GM18526 (cell line): Measurements from ENCODE around the gene LHX2.

Source experiments
- POLR2A ChIP-seq: IDR thresholded peaks from 3 replicates; pipeline ENCODE4 v1.6.1; 2011; ENCODE audit not compliant: insufficient read length; ENCODE audit errors: extremely low read depth

LHX2 gene, protein sequence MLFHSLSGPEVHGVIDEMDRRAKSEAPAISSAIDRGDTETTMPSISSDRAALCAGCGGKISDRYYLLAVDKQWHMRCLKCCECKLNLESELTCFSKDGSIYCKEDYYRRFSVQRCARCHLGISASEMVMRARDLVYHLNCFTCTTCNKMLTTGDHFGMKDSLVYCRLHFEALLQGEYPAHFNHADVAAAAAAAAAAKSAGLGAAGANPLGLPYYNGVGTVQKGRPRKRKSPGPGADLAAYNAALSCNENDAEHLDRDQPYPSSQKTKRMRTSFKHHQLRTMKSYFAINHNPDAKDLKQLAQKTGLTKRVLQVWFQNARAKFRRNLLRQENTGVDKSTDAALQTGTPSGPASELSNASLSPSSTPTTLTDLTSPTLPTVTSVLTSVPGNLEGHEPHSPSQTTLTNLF

DNA sequence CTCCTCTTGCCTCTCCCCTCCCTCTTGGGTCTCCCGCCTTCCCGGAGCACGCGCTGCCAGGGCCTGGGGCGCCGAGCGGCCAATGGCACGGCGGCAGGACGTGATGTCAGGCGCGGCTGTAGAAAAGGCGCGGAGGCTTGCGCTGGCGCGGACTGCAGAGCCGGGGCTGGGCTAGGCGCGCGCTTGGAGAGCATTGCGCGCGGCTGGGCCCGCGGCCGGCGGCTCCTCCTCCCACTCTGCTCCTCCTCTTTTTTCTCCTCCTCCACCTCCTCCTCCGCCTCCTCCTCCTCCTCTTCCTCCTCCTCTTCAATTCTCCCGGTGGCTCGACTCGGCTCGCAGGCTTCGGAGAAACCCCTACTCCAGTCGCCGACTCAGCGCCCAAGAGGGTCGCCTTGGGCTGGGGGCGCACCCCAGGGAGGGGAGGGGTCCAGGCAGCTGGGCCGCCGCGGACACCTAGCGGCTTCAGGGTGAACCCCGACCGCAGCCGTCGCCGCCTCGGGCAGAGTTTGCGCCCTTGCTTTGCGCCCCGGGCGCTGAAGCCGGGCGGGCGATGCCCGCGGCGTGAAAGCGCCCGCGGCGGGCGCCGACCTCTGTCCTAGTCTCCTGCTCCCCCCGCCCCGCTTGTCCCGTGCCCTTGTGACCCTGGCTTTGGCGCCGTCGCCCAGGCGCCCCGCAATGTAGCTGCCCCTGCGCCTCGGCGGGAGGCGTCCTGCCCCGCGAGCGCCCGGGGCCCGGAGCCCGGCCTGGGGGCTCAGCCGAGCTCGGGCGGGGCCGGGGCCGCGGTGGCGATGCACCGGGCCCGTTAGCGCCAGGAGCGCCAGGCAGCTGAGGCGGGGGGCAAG is at the start of gene LHX2:
TSS of gene LHX2 (plus strand) at position 309 of the 842 bp plus-strand sequence. CDS start 581 bp downstream, outside the sequence.
- TF ChIP-seq POLR2A = no peak

DNA sequence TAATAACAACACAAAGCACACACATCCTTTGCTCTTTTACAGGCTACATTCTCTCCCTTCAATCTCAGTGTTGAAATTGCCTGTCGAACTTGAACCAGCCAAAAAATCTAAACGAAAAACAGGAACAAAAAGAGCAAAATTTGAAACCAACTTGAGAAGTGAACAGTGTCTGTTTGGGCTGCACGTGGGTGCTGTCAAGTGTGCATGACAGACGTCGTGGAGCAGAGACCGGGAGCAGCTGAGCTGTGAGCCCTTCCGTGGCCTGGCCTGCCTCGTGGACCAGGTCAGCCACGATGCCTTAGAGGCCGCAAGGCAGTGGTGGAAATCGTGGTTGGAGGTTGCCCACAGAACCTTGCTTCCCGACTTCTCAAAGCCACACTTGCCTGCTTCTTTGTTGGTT is 46.8 kb upstream of the LHX2 start:
- TF ChIP-seq POLR2A = no peak

DNA sequence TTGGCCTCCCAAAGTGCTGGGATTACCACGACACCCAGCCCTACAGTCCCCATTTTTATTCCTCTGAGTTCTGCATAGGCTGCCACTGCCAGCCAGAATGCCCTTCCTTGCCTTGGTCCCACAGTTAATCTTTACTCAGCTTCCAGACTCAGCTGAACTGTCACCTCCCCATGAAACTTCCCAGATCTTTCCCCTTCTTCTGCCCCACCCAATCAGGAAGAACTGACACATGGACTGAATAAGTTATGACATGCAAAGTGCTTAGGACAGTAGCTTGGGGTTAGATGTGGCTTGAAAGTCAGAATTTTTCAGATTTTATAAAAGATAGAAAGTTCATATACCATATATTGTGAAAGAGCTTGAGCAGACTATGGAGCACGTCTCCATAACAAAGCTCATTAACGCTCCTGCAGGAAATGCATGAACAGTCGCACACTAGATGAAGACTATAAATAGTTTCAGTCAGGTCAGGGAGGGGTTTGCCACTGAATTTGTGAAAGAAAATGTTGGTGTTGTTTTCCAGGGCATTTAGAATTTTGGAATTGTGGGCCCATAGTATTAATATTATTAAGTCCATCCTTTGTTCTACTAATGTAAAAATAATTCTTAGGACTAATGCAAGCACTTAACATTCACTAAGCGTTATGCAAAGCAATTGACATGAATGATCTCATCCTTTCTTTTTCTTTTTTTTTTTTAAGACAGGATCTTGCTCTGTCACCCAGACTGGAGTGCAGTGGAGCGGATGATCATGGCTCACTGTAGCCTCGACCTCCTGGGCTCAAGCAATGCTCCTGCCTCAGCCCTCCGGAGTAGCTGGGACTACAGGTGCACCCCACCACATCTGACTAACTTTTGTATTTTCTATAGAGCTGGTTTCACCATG is 45.5 kb upstream of the LHX2 start:
- no peak for TF ChIP-seq POLR2A

DNA sequence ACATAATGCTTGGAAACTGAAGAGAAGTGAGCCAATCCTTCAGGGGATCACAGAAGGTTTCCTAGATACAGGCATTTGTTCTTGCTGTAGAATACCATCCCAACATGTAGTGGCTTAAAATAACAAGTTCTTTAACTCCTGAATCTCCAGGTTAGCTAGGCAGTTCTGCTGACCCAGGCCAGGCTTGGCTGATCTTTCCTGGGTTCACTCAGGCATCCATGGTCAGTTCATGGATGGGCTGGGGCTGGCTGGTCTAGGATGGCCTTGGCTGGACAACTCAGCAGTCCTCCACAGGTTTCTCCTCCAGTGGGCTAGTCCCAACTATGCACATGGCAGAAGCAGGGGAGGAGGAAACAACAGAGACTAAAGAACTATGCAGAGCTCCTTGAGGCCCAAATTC is 44.2 kb upstream of the LHX2 start:
- no peak for TF ChIP-seq POLR2A

DNA sequence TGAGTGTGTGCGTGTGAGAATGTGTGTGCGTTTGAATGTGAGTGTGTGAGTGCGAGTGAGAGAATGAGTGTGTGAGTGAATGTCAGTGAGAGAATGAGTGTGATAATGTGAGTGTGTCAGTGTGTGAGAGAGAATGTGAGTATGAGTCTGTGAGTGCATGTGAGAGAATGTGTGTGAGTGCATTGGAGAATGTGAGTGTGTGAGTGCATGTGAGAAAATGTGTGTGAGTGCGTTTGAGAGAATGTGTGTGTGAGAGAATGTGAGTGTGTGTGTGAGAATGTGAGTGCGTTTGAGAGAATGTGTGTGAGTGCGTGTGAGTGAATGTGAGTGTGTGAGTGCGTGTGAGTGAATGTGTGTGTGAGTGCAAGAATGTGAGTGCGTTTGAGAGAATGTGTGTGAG is 39.0 kb upstream of the LHX2 start:
- TF ChIP-seq POLR2A = no peak

DNA sequence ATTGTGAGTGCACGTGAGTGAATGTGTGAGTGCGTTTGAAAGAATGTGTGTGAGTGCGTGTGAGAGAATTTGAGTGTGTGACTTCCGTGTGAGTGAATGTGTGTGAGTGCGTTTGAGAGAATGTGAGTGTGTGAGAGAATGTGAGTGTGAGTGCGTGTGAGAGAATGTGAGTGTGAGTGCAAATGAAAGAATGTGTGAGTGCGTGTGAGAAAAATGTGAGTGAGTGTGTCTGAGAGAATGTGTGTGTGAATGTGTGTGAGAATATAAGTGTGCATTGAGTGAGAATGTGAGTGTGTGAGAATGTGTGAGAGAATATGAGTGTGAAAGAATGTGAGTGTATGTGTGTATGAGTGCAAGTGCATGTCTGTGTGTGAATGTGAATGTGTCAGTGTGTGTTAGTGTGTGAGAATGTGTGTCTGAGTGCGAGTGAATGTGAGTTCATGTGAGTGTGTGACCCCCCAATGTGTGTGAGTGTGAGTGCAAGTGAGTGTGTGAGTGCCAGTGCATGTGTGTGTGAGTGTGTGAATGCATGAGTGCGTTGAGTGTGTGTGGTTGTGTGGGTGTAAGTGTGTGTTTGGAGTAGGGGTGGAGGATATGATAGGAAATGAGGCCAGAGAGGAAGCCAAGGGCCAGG is 37.9 kb upstream of the LHX2 start:
- TF ChIP-seq POLR2A = no peak

DNA sequence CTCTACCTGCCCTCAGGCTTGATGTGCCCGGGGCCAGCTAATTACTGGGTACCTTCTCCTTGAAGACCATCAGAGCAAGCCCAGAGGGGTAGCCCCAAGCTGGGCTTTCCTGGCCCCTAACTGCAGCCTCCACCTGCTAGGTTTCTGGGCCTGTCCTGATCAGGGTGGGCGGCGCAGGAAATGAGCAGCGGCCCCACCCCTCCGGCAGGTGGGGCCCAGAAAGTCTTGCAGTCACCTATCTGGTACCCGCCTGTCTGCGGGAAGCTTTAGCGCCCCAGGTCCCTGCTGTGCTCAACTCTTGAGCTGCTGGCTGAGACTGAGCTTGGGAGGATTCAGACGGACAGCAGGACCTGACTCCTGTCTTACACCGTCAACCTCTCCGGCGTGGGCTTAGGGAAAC is 37.1 kb upstream of the LHX2 start:
- TF ChIP-seq POLR2A = no peak

DNA sequence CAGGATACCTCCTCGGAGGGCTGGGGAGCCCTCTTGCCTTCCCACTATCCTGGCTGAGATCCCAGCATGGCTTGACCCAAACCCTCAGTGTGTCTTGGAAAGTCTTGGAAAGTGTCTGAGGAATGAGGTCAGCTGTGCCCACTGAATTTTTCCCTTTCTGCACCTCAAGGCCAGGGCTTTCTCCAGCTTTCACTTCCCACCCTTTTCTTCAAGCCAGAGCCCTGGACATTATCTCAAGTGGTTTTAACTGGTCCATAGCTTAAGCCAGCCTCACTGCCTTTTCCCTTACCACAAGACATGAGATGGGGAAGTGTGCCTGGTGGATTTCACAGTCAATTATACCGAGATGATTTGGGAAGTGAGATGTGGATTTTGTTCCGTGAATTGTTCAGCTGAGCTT is 35.7 kb upstream of the LHX2 start:
- TF ChIP-seq POLR2A = no peak

DNA sequence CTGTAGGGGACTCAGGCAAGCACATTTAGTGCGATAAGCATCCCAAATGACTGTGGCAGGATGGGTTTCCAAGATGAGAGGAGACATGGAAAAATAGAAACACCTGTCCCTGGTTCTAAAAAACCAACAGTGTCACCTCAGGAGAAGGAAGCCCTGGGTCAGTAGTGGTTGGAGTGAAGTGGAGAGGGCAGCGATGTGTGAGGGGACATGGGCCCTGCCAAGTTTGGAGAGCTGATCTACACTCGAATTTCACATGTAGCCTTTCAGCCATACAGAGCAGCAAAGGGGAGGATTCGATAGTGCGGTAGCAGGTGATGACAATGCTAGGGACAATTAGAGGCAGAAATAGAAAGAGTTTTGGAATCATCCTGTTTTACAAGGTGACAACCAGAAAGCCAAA is 32.6 kb upstream of the LHX2 start:
- no peak for TF ChIP-seq POLR2A

DNA sequence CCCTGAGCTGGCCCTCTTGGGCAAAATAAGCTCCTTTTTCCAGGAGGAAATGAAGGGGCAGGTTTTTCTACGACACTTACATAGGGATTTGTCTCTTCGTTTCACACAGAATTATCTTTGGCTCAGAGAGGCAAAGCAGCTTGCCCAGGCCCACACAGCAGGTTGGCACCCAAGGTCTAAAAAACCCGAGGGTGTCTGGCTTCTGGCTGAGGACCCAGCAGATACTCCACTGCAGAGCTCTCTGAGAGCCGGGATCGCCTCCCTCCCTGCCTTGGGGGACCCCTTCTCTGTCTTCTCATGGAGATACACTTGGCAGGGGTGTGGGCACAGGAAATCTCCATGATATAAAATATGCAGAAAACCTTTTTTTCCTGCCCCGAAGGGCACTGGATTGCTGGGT is 29.0 kb upstream of the LHX2 start:
- TF ChIP-seq POLR2A = no peak

DNA sequence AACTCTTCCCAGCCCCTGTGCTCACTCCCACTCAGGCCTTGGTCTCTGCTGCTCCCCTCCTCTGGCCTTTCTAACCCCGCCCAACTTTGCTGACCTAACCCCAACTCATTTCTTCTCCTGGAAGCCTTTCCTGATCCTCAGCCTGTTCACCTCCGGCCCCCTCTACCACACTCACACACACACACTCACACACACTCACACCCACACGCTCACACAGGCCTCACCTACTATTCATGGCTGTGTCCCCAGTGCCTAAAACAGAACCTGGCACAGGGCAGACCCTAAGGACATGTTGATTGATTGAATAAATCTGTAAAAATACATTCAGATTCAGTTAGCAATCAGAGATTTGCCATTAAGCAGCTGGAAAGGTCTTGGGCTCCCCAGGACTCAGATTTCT is 28.5 kb upstream of the LHX2 start:
- TF ChIP-seq POLR2A = no peak

DNA sequence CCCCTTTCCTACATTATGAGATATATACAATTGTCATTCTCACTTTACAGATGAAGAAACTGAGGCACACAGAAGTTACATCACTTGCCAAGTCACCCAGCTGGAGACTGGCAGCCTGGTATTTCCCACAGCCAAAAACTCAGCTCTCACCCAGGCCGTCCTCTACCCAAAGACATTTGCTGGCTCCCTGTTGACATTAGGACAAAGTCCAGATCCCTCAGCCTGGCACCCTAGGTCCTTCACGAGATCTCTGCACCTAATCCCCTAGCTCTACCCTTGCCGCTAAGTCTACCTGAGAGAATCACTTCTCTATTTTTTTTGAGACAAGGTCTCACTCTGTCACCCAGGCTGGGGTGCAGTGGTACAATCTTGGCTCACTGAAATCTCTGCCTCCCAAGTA is 26.8 kb upstream of the LHX2 start:
- TF ChIP-seq POLR2A = no peak

DNA sequence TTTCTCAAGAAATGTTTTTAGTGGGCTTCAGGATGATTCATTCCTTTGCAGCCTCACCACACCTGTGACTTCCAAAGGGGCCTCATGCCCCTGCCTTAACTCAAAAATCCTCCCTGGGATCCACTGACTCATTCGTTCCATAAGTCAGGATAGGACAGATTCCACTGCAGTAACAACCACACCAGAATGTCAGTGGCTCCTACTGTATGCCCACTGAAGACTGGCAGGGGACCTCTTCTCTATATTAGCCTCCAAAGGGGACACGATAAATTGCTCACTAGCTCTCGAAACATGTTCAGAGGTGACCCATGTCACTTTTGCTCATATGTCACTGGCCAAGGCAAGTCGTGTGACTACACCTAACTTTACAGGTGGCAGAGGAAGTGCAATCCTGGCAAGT is 25.7 kb upstream of the LHX2 start:
- no peak for TF ChIP-seq POLR2A

DNA sequence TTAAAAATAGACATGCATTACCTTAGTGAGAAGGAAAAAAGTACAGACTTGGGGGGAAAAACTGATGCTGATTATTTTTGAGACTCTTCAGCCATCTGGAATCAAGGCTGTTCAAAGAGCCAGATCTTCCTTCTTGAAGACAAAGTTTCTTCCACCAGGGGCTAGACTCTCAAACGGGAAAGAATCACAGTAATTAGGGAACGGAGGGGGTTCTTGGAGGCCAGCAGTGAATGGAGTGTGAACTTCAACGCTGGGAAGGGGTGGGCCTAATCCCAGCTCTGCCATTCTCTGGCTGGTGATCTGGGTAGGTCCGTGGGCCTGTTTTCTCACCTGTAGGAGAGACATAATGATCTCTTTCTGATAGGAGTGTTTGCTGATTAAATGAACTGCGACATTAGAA is 21.1 kb upstream of the LHX2 start:
- no peak for TF ChIP-seq POLR2A
